SU-DHL-6 (cell line): ENCODE data around the gene IDS.
"Not testable (repeated sequence)": the region's sequence is repeated elsewhere in the genome, so short reads cannot be mapped to it uniquely, and the experiment has no call there.

ENCODE experiments used
- CTCF ChIP-seq: fragments of 200-600 bp; sonication (generic); IDR thresholded peaks from one replicate; pipeline ENCODE4 v1.5.1; 2017; ENCODE audit warnings: antibody characterized with exemption, mild to moderate bottlenecking, low read length, moderate library complexity; ENCODE audit not compliant: insufficient read depth, poor library complexity, severe bottlenecking
- EZH2phosphoT487 ChIP-seq: fragments of 200-600 bp; sonication (generic), shearing (Covaris generic); conservative IDR thresholded peaks from 2 replicates; pipeline ENCODE4 v1.6.1; 2018; ENCODE audit warnings: mild to moderate bottlenecking, antibody characterized with exemption, low read length, moderate library complexity, mixed read lengths

- not testable (repeated sequence) for TF ChIP-seq CTCF, EZH2phosphoT487
These were observed 20.8 kb upstream of the IDS start for GRCh38 chrX:149525903-149526302.
